Gastroesophageal sphincter (tissue), 4 donors: ENCODE results near the gene SH3RF3. TPM values are rescaled to one million over a fixed set of nuclear protein-coding genes. Genes with fewer than 3 reads are reported as not detected.
"Not testable (repeated sequence)": the region's sequence is repeated elsewhere in the genome, so short reads cannot be mapped to it uniquely, and the experiment has no call there.

Experiments used
- ATAC-seq: fragments of 150-250 bp; one replicate; pipeline ENCODE4 v1.9.1; 2016; ENCODE audit warnings: mild to moderate bottlenecking, moderate library complexity
- H3K27ac ChIP-seq, 4 donors: fragments of 200-600 bp; sonication (generic) in 3 of 4; 1 replicate in 3 of 4; 2 replicates in 1 of 4; pipeline ENCODE4 v1.5.1; 2016 to 2019
- H3K27me3 ChIP-seq: fragments of 200-600 bp; sonication (generic); one replicate; pipeline ENCODE4 v1.5.1; 2019
- H3K36me3 ChIP-seq, 2 donors: fragments of 200-600 bp; sonication (generic); one replicate each; pipeline ENCODE4 v1.5.1; 2019; ENCODE audit warnings: control low read depth in 1 of 2
- H3K4me1 ChIP-seq, 3 donors: fragments of 200-600 bp; sonication (generic); 1 replicate in 2 of 3; 2 replicates in 1 of 3; pipeline ENCODE4 v1.5.1; 2016 to 2019; ENCODE audit warnings: control low read depth in 2 of 3
- H3K4me3 ChIP-seq, 2 donors: fragments of 200-600 bp; sonication (generic); one replicate each; pipeline ENCODE4 v1.5.1; 2019; ENCODE audit warnings: mild to moderate bottlenecking in 1 of 2, moderate library complexity in 1 of 2
- H3K9me3 ChIP-seq, 3 donors: fragments of 200-600 bp; sonication (generic); one replicate each; pipeline ENCODE4 v1.5.1; 2017 to 2019; ENCODE audit warnings: control low read depth in 2 of 3
- CTCF ChIP-seq, 4 experiments: fragments of 200-600 bp in 2 of 4; fragments of 450-650 bp in 2 of 4; sonication (generic) in 1 of 4; IDR thresholded peaks; one replicate each; pipeline ENCODE4 v1.5.1; 2017 to 2019; ENCODE audit warnings: antibody characterized with exemption in 4 of 4, mild to moderate bottlenecking in 2 of 4, moderate library complexity in 2 of 4
- EP300 ChIP-seq: sonication (generic); formaldehyde crosslinking; IDR thresholded peaks from one replicate; pipeline ENCODE4 v1.6.1; 2017; ENCODE audit warnings: antibody characterized with exemption, mild to moderate bottlenecking
- POLR2A ChIP-seq, 2 donors: fragments of 450-650 bp; IDR thresholded peaks; one replicate each; pipeline ENCODE4 v1.6.1; 2017; ENCODE audit warnings: antibody characterized with exemption in 2 of 2, mild to moderate bottlenecking in 2 of 2, moderate library complexity in 1 of 2
- POLR2AphosphoS5 ChIP-seq: sonication (generic); formaldehyde crosslinking; IDR thresholded peaks from one replicate; pipeline ENCODE4 v1.6.1; 2017; ENCODE audit warnings: antibody characterized with exemption
- WGBS, 2 donors: methylation state at CpG; one replicate each; pipeline ENCODE4 v1.1.5; 2018; ENCODE audit warnings: low coverage in 1 of 2; 5-methylcytosine and 5-hydroxymethylcytosine counted together
- total RNA-seq, 4 donors: library from RNA; depleted of rRNA; stranded (reverse); fragments of >200 nt; gene quantifications; one replicate each; pipeline ENCODE4 v1.1.0, GENCODE V29; 2016

SH3RF3 gene
- total RNA-seq, 4 donors from 2014 or later: 10.1 to 15.8 (median 13.2) TPM

GRCh38 chr2:109222422-109222821 lies 93.4 kb downstream of the SH3RF3 start:
- Histone ChIP-seq H3K36me3 (no peaks in the 10 kb centered on the region), H3K27ac (no peak overlapping the region), H3K9me3 (no peaks in the 10 kb centered on the region), H3K4me1 (peaks cover 0 to 17% (median 3%) of the 10 kb centered on the region in 3 donors), H3K4me3 (no peak overlapping the region), H3K27me3 (no peaks in the 10 kb centered on the region)
- no peak for TF ChIP-seq POLR2AphosphoS5
- TF ChIP-seq EP300: no peak
- TF ChIP-seq CTCF (IDR thresholded peaks at IDR 0.05): no peak
- TF ChIP-seq POLR2A (IDR thresholded peaks at IDR 0.05): no peak
- WGBS, 2 donors: 40 to 100% methylated on average over 1 to 3 of the region's 3 CpGs
- ATAC-seq: no peak

GRCh38 chr2:109222825-109223471 lies 93.9 kb downstream of the SH3RF3 start:
- no peak for ATAC-seq
- Histone ChIP-seq H3K27ac (no peak overlapping the region), H3K9me3 (no peaks in the 10 kb centered on the region), H3K36me3 (no peaks in the 10 kb centered on the region), H3K4me3 (no peak overlapping the region), H3K27me3 (no peaks in the 10 kb centered on the region), H3K4me1 (peaks cover 0 to 12% (median 0%) of the 10 kb centered on the region in 3 donors)
- TF ChIP-seq CTCF (IDR thresholded peaks at IDR 0.05) (no peak), EP300 (no peak), POLR2A (IDR thresholded peaks at IDR 0.05) (no peak), POLR2AphosphoS5 (no peak)
- WGBS, 2 donors: 100% methylated on average over 1 of the region's 16 CpGs; no CpG with 5 or more reads in 1 of the 2 donors

- 100% methylated on average over 2 of the region's 8 CpGs; no CpG with 5 or more reads in 1 of the 2 donors for WGBS, 2 donors
- Histone ChIP-seq H3K27ac (no peak overlapping the region), H3K4me1 (peaks cover 0 to 7% (median 0%) of the 10 kb centered on the region in 3 donors), H3K9me3 (no peaks in the 10 kb centered on the region), H3K4me3 (no peak overlapping the region), H3K27me3 (no peaks in the 10 kb centered on the region), H3K36me3 (no peaks in the 10 kb centered on the region)
- TF ChIP-seq EP300: no peak
- TF ChIP-seq POLR2AphosphoS5: no peak
- TF ChIP-seq CTCF (IDR thresholded peaks at IDR 0.05): no peak
- no peak for TF ChIP-seq POLR2A (IDR thresholded peaks at IDR 0.05)
- no peak for ATAC-seq
These were observed 94.5 kb downstream of the SH3RF3 start for GRCh38 chr2:109223490-109223889.

GRCh38 chr2:109224341-109224740 lies 95.3 kb downstream of the SH3RF3 start:
- H3K36me3 ChIP-seq, ATAC-seq, H3K9me3 ChIP-seq, H3K27ac ChIP-seq, H3K4me1 ChIP-seq, H3K27me3 ChIP-seq, H3K4me3 ChIP-seq: not testable (repeated sequence)
- 96 to 100% methylated on average over 1 to 6 of the region's 8 CpGs for WGBS, 2 donors

GRCh38 chr2:109225170-109225782 lies 96.3 kb downstream of the SH3RF3 start:
- WGBS, 2 donors: 95 to 97% methylated on average over 8 of the region's 11 CpGs
- H3K27ac ChIP-seq: no peak overlapping the region
- H3K4me1 ChIP-seq: no peaks in the 10 kb centered on the region
- H3K9me3 ChIP-seq: no peaks in the 10 kb centered on the region
- H3K36me3 ChIP-seq: no peaks in the 10 kb centered on the region
- H3K4me3 ChIP-seq: no peak overlapping the region
- no peak for ATAC-seq
- H3K27me3 ChIP-seq: no peaks in the 10 kb centered on the region
- no peak for TF ChIP-seq CTCF (IDR thresholded peaks at IDR 0.05)
- no peak for TF ChIP-seq POLR2A (IDR thresholded peaks at IDR 0.05)
- no peak for TF ChIP-seq EP300
- TF ChIP-seq POLR2AphosphoS5: no peak
